NB4 (cell line): ENCODE data around the gene CBFA2T2.
A peak's percentile ranks its signal among the peaks of the same experiment; 100 is the strongest.

Experiments used
- MYC ChIP-seq: IDR thresholded peaks from 2 replicates; pipeline ENCODE4 v1.6.1; 2011; ENCODE audit warnings: low read depth, low read length
- POLR2A ChIP-seq: IDR thresholded peaks from 2 replicates; pipeline ENCODE4 v1.6.1; 2011; ENCODE audit warnings: mild to moderate bottlenecking; ENCODE audit not compliant: insufficient read length; ENCODE audit errors: extremely low read depth
- TF ChIP-seq, protein P1 (sequence below): IDR thresholded peaks from one replicate; pipeline ENCODE4 v1.5.1; 2012; ENCODE audit warnings: low read depth, low read length
- TF ChIP-seq, protein P2 (sequence below): IDR thresholded peaks from 2 replicates; pipeline ENCODE4 v1.6.1; 2011; ENCODE audit warnings: low read depth, low read length

DNA sequence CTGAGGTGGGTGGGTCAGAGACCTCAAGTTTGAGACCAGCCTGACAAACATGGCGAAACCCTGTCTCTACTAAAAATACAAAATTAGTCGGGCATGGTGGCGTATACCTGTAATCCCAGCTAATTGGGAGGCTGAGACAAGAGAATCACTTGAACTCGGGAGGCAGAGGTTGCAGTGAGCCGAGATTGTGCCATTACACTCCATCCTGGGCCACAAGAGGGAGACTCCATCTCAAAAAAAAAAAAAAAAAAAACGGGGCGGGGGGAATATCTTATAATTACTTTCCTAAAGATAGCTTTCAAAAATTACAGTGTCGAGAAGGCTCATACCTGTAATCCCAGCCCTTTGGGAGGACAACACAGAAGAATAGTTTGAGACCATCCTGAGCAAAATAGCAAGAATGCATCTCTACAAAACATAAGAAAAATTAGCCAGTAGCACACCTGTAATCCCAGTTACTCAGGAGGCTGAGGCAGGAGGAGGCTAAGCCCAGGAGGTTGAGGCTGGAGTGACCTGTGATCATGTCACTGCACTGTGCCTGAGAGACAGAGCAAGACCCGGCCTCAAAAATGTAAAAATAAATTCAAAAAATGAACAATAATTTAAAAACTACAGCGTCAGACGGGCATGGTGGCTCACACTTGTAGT lies 25.8 kb downstream of the CBFA2T2 start:
- TF ChIP-seq, protein P1, sequence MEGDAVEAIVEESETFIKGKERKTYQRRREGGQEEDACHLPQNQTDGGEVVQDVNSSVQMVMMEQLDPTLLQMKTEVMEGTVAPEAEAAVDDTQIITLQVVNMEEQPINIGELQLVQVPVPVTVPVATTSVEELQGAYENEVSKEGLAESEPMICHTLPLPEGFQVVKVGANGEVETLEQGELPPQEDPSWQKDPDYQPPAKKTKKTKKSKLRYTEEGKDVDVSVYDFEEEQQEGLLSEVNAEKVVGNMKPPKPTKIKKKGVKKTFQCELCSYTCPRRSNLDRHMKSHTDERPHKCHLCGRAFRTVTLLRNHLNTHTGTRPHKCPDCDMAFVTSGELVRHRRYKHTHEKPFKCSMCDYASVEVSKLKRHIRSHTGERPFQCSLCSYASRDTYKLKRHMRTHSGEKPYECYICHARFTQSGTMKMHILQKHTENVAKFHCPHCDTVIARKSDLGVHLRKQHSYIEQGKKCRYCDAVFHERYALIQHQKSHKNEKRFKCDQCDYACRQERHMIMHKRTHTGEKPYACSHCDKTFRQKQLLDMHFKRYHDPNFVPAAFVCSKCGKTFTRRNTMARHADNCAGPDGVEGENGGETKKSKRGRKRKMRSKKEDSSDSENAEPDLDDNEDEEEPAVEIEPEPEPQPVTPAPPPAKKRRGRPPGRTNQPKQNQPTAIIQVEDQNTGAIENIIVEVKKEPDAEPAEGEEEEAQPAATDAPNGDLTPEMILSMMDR: peak; percentile 9
- TF ChIP-seq POLR2A (no peak), MYC (no peak)
- TF ChIP-seq, protein P2, sequence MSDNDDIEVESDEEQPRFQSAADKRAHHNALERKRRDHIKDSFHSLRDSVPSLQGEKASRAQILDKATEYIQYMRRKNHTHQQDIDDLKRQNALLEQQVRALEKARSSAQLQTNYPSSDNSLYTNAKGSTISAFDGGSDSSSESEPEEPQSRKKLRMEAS: no peak
